ENCODE data around the gene CREBL2. TPM values are rescaled to one million over a fixed set of nuclear protein-coding genes. Genes with fewer than 3 reads are reported as not detected.
A peak's percentile ranks its signal among the peaks of the same experiment; 100 is the strongest.

CREBL2 gene
- 10 to 100 TPM; 24.4 to 37.2 (median 33.8) TPM for total RNA-seq
- total RNA-seq (2013) = 58.5 TPM
- 28.2 to 154 (median 72.2) reads per million in 29 experiments for total RNA-seq

DNA sequence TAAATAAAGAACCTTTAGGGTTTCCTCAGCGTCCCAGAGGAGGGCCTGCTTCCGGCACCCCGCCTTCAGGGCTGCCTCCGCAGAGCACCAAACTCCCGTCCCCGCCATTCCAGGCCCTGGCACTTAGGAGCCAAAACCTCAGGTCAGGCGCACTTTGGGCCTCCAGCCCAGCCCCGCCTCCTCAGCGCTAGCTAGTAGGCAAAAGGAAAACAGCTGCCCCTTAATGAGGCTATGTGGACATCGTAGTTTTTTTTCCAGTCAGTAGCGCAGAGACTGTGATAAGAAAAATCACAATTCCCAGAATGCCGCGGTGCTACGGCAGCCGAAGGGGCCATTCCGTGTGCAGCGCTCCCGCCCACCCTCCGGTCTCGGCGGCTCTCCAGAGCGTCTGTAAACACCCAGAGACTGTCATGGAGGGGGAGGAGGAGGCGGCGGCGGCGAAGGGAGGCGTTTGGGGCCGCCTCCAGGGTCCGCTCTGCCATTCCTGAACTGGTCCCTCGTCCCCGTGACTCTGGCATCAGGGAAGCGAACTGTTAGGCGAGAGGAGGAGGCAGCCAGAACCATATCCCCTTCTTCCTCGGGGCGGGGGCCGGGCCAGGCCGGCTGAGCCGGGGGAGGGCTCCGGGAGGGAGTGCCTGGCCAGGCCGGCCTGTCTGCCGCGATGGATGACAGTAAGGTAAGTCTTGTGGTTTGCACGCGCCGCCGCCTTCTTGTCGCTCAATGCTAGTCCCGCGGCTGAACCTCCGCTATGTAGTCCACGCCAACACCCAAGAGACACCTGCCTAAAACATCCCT, at the start of gene CREBL2:
TSS of gene CREBL2 (plus strand) at position 365 of the 795 bp plus-strand sequence. CDS start at position 662, 297 bp downstream.
- Mint-ChIP-seq H3K27me3 (no peaks in the 10 kb centered on the region), H3K27ac (peak within 1 kb of the TSS; percentile 98 to 99), H3K9me3 (no peaks in the 10 kb centered on the region), H3K4me1 (peaks cover 60 to 70% (median 68%) of the 10 kb centered on the region in 3 donors), H3K36me3 (peaks cover 11% of the 10 kb centered on the region), H3K4me3 (peak within 1 kb of the TSS; percentile 79 to 96 (median 87))
- ChIA-PET POLR2A (interaction anchor here (0.6 to 1.6 kb wide), 4 partner anchors 11 to 255 kb away, joined by 3 to 4 read pairs (median 4); partner anchors contain the start of gene BORCS5 (in 1 of the 2)), CTCF (interaction anchor here in 1 of 2 donors (0.6 to 2.0 kb wide), 4 partner anchors 20 to 523 kb away, joined by 3 to 7 read pairs (median 4); no protein-coding TSS in a partner anchor)
- peak within 1 kb of the TSS; percentile 89 for H3K27ac ChIP-seq (ENCODE audit: low read length)
- DNase-seq (peak; percentile 68 to 94 (median 85)), ATAC-seq (replicated peaks in 1 of 4) (peak; percentile 87 to 92 (median 88))
- H3K4me1 ChIP-seq (ENCODE audit: control insufficient read depth in 1 of 2, extremely low read depth in 1 of 2, insufficient read depth in 2 of 2, low read length in 2 of 2) = peaks cover 26 to 33% of the 10 kb centered on the region in 2 experiments
- no peaks in the 10 kb centered on the region for H3K27me3 ChIP-seq (replicated peaks in 1 of 2; ENCODE audit: control insufficient read depth in 2 of 2, extremely low read depth in 1 of 2, insufficient read depth in 2 of 2, low read length in 1 of 2)
- no peaks in the 10 kb centered on the region for H3K9me3 ChIP-seq
- H3K36me3 ChIP-seq (ENCODE audit: control insufficient read depth in 2 of 2, extremely low read depth in 1 of 2, insufficient read depth in 1 of 2, low read length in 1 of 2) = no peaks in the 10 kb centered on the region
- H3K4me3 ChIP-seq (ENCODE audit: control insufficient read depth in 1 of 2, extremely low read depth in 1 of 2, low read length in 1 of 2) = peak within 1 kb of the TSS; percentile 72 to 94
- WGBS (ENCODE audit: insufficient coverage) = 1% methylated on average over 42 of the region's 51 CpGs

GRCh38 chr12:12562016-12562483, 49.6 kb upstream of the CREBL2 start:
- Mint-ChIP-seq H3K9me3 (peaks cover 0 to 6% (median 0%) of the 10 kb centered on the region in 3 donors), H3K27ac (peak overlapping the region; percentile 88 to 91), H3K27me3 (no peaks in the 10 kb centered on the region), H3K4me3 (peak overlapping the region; percentile 83 to 85 (median 85)), H3K4me1 (peaks cover 40 to 49% (median 42%) of the 10 kb centered on the region in 3 donors), H3K36me3 (peaks cover 16% of the 10 kb centered on the region)
- peak in 26 of 35 experiments; percentile 9 to 67 (median 41) for DNase-seq
- ATAC-seq (replicated peaks in 1 of 4) = peak in 3 of 4 experiments; percentile 6 to 8 (median 6)
- Histone ChIP-seq H3K4me1 (ENCODE audit: control insufficient read depth in 1 of 2, extremely low read depth in 1 of 2, insufficient read depth in 2 of 2, low read length in 2 of 2) (peaks cover 8 to 18% of the 10 kb centered on the region in 2 experiments), H3K27me3 (replicated peaks in 1 of 2; ENCODE audit: control insufficient read depth in 2 of 2, extremely low read depth in 1 of 2, insufficient read depth in 2 of 2, low read length in 1 of 2) (no peaks in the 10 kb centered on the region), H3K36me3 (ENCODE audit: control insufficient read depth in 2 of 2, extremely low read depth in 1 of 2, insufficient read depth in 1 of 2, low read length in 1 of 2) (no peaks in the 10 kb centered on the region), H3K27ac (ENCODE audit: low read length) (peak overlapping the region; percentile 100), H3K4me3 (ENCODE audit: control insufficient read depth in 1 of 2, extremely low read depth in 1 of 2, low read length in 1 of 2) (peak overlapping the region; percentile 90 to 93), H3K9me3 (no peaks in the 10 kb centered on the region)
- 0% methylated on average over 12 of the region's 45 CpGs for WGBS (ENCODE audit: insufficient coverage)
- ChIA-PET POLR2A (interaction anchor here (0.6 to 1.5 kb wide), 4 partner anchors 96 to 250 kb away, joined by 5 to 8 read pairs (median 6); no protein-coding TSS in a partner anchor), CTCF (interaction anchor here in 1 of 2 donors (1.7 to 2.7 kb wide), 3 partner anchors 58 to 205 kb away, joined by 5 to 11 read pairs (median 8); partner anchors contain the start of gene BORCS5)

GRCh38 chr12:12562585-12563261, 49.0 kb upstream of the CREBL2 start, which contains the start of gene DUSP16:
Gene DUSP16 (minus strand): TSS chr12:12562863. CDS start chr12:12521098, 41,765 bp downstream.
- no peaks in the 10 kb centered on the region for H3K9me3 ChIP-seq
- Mint-ChIP-seq H3K36me3 (peaks cover 13% of the 10 kb centered on the region), H3K27me3 (no peaks in the 10 kb centered on the region), H3K4me1 (peaks cover 37 to 46% (median 40%) of the 10 kb centered on the region in 3 donors), H3K4me3 (peak within 1 kb of the TSS; percentile 83 to 89 (median 85)), H3K27ac (peak within 1 kb of the TSS; percentile 92 to 93), H3K9me3 (peaks cover 0 to 6% (median 0%) of the 10 kb centered on the region in 3 donors)
- CTCF ChIA-PET = interaction anchor here (0.6 to 2.7 kb wide), 11 partner anchors 44 to 205 kb away, joined by 3 to 14 read pairs (median 8); partner anchors contain the start of gene BORCS5 (in 1 of the 2)
- H3K36me3 ChIP-seq (ENCODE audit: control insufficient read depth in 2 of 2, extremely low read depth in 1 of 2, insufficient read depth in 1 of 2, low read length in 1 of 2) = no peaks in the 10 kb centered on the region
- peaks cover 8 to 18% of the 10 kb centered on the region in 2 experiments for H3K4me1 ChIP-seq (ENCODE audit: control insufficient read depth in 1 of 2, extremely low read depth in 1 of 2, insufficient read depth in 2 of 2, low read length in 2 of 2)
- ATAC-seq (replicated peaks in 1 of 4) (peak; percentile 66 to 80 (median 69)), DNase-seq (peak; percentile 55 to 92 (median 77))
- 0% methylated on average over 17 of the region's 59 CpGs for WGBS (ENCODE audit: insufficient coverage)
- peak within 1 kb of the TSS; percentile 100 for H3K27ac ChIP-seq (ENCODE audit: low read length)
- no peaks in the 10 kb centered on the region for H3K27me3 ChIP-seq (replicated peaks in 1 of 2; ENCODE audit: control insufficient read depth in 2 of 2, extremely low read depth in 1 of 2, insufficient read depth in 2 of 2, low read length in 1 of 2)
- POLR2A ChIA-PET = interaction anchor here (0.6 to 1.8 kb wide), 14 partner anchors 9 to 249 kb away, joined by 3 to 9 read pairs (median 5); no protein-coding TSS in a partner anchor
- H3K4me3 ChIP-seq (ENCODE audit: control insufficient read depth in 1 of 2, extremely low read depth in 1 of 2, low read length in 1 of 2) = peak within 1 kb of the TSS; percentile 90 to 93

DNA sequence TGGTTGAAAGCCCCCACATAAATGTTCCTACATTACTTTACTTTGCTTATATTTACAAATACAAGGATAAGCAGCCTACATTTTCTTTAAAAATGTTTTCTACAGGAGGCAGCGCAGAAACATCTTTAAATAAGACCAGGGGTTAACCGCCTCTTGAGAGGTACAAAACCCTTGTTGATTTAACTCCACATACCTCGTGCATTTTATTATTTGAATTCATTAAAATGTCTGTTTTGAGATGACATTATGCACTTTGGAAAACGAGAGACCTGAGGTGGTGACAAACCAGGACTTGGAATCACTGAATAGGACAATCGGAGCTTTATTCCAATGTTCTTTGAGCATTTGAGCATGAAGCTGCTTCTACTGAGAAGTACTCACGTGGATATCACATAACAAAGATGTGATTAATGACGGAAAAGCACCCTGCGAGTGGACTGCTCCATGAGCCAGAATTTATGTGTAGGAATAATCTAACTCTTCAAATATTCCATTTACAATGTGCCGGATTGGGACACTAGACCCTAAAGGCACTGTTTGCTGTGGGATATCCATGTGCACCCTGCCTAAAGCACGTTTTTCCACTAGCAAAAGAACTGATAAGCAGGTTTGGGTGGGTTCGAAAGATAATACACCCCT, 48.3 kb upstream of the CREBL2 start:
- Mint-ChIP-seq H3K9me3 (peaks cover 0 to 6% (median 0%) of the 10 kb centered on the region in 3 donors), H3K4me3 (peak overlapping the region; percentile 82 to 89 (median 85)), H3K4me1 (peaks cover 30 to 39% (median 33%) of the 10 kb centered on the region in 3 donors), H3K27ac (peak overlapping the region; percentile 92 to 93), H3K36me3 (peaks cover 8% of the 10 kb centered on the region), H3K27me3 (no peaks in the 10 kb centered on the region)
- peak overlapping the region in 1 of 2 donors; percentile 93 for H3K4me3 ChIP-seq (ENCODE audit: control insufficient read depth in 1 of 2, extremely low read depth in 1 of 2, low read length in 1 of 2)
- 70% methylated on average over 2 of the region's 11 CpGs for WGBS (ENCODE audit: insufficient coverage)
- no peaks in the 10 kb centered on the region for H3K27me3 ChIP-seq (replicated peaks in 1 of 2; ENCODE audit: control insufficient read depth in 2 of 2, extremely low read depth in 1 of 2, insufficient read depth in 2 of 2, low read length in 1 of 2)
- H3K27ac ChIP-seq (ENCODE audit: low read length) = peak overlapping the region; percentile 100
- POLR2A ChIA-PET = interaction anchor here (0.6 to 1.8 kb wide), 15 partner anchors 9 to 1952 kb away, joined by 3 to 11 read pairs (median 5); no protein-coding TSS in a partner anchor
- no peak for ATAC-seq (replicated peaks in 1 of 4)
- H3K4me1 ChIP-seq (ENCODE audit: control insufficient read depth in 1 of 2, extremely low read depth in 1 of 2, insufficient read depth in 2 of 2, low read length in 2 of 2) = peaks cover 8 to 18% of the 10 kb centered on the region in 2 experiments
- H3K9me3 ChIP-seq = no peaks in the 10 kb centered on the region
- CTCF ChIA-PET = interaction anchor here (0.6 to 2.7 kb wide), 16 partner anchors 11 to 206 kb away, joined by 3 to 14 read pairs (median 4); partner anchors contain the start of gene BORCS5 (in 1 of the 2)
- DNase-seq = peak in 1 of 35 experiments; percentile 23
- no peaks in the 10 kb centered on the region for H3K36me3 ChIP-seq (ENCODE audit: control insufficient read depth in 2 of 2, extremely low read depth in 1 of 2, insufficient read depth in 1 of 2, low read length in 1 of 2)

DNA sequence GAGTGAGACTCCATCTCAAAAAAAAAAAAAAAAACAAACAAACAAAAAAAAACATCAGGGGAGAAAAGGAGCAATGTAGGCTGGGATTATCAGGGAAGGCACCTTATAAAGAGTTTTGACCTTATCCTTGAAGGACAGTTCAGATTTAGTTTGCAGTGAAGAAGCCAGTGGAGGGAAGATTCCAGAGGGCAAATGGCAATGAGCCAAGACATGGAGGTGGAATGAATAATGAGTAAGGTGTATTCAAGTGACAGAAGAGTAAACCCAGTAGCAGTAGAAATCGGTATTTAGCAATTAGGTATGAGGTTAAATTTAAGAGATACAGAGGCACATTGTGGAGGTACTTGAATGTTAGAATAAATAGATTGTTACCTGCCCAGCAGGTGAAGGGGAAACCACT, 46.8 kb upstream of the CREBL2 start:
- Mint-ChIP-seq H3K27ac (no peak overlapping the region), H3K4me1 (peaks cover 15 to 25% (median 19%) of the 10 kb centered on the region in 3 donors), H3K4me3 (no peak overlapping the region), H3K27me3 (no peaks in the 10 kb centered on the region), H3K9me3 (peaks cover 0 to 6% (median 0%) of the 10 kb centered on the region in 3 donors), H3K36me3 (no peaks in the 10 kb centered on the region)
- ChIA-PET POLR2A (no interaction called here), CTCF (interaction anchor here (0.7 to 2.7 kb wide), 8 partner anchors 10 to 207 kb away, joined by 3 to 14 read pairs (median 4); partner anchors contain the start of gene BORCS5 (in 1 of the 2))
- Histone ChIP-seq H3K36me3 (ENCODE audit: control insufficient read depth in 2 of 2, extremely low read depth in 1 of 2, insufficient read depth in 1 of 2, low read length in 1 of 2) (no peaks in the 10 kb centered on the region), H3K9me3 (no peaks in the 10 kb centered on the region), H3K27ac (ENCODE audit: low read length) (no peak overlapping the region), H3K27me3 (replicated peaks in 1 of 2; ENCODE audit: control insufficient read depth in 2 of 2, extremely low read depth in 1 of 2, insufficient read depth in 2 of 2, low read length in 1 of 2) (no peaks in the 10 kb centered on the region), H3K4me3 (ENCODE audit: control insufficient read depth in 1 of 2, extremely low read depth in 1 of 2, low read length in 1 of 2) (no peak overlapping the region), H3K4me1 (ENCODE audit: control insufficient read depth in 1 of 2, extremely low read depth in 1 of 2, insufficient read depth in 2 of 2, low read length in 2 of 2) (peaks cover 8 to 18% of the 10 kb centered on the region in 2 experiments)
- no CpG with 5 or more reads among the region's 1 CpG for WGBS (ENCODE audit: insufficient coverage)
- no peak for ATAC-seq (replicated peaks in 1 of 4)
- no peak for DNase-seq
